SK-N-SH treated with all-trans-retinoic acid at 6 μM for 48 hours (cell line): Measurements from ENCODE around the gene FTCD.

ENCODE experiments used
- ISL1 ChIP-seq: fragments of 250-450 bp; sonication (Bioruptor Pico); IDR thresholded peaks from 2 replicates; pipeline ENCODE4 v2.1.2; 2022; ENCODE audit warnings: mild to moderate bottlenecking, moderate library complexity
- RARB ChIP-seq: fragments of 250-450 bp; sonication (Bioruptor Pico); IDR thresholded peaks from 2 replicates; pipeline ENCODE4 v1.8.0; 2021; ENCODE audit warnings: mild to moderate bottlenecking, moderate library complexity
- ZNF565 ChIP-seq: fragments of 450-650 bp; formaldehyde crosslinking; conservative IDR thresholded peaks from 2 replicates; pipeline ENCODE4 v1.5.0; 2020; ENCODE audit warnings: low read depth, mild to moderate bottlenecking, moderate library complexity
- TF ChIP-seq, protein P1 (sequence below): fragments of 250-450 bp; sonication (Bioruptor Pico); IDR thresholded peaks from 2 replicates; pipeline ENCODE4 v1.5.0; 2020; ENCODE audit warnings: mild to moderate bottlenecking, moderate library complexity
- TF ChIP-seq, protein P2 (sequence below): fragments of 250-450 bp; sonication (Bioruptor Pico); IDR thresholded peaks from 2 replicates; pipeline ENCODE4 v1.5.1; 2021; ENCODE audit warnings: mild to moderate bottlenecking, moderate library complexity

DNA sequence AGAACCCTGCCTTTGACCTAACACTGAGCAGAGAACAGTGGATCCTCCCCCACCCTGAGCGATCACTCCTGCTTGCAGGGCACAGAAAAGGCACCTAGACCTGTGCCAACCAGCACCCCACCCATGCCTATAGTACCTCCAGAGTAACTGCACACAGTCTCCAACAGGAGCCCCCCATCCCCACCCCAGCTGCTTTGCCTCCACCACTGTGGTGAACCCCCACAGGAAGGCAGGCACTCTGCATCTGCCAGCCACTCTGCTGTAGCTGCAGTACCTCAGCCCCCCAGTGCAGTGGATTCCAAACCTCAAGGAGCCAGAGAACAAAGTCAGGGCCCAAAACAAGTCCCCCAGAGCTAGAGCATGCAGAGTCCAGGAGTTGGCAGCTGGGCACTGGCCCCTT lies 18.2 kb upstream of the FTCD start:
- TF ChIP-seq RARB (CRISPR knock-in tag) (no peak), ISL1 (no peak), ZNF565 (CRISPR knock-in tag) (no peak)
- TF ChIP-seq, protein P1, sequence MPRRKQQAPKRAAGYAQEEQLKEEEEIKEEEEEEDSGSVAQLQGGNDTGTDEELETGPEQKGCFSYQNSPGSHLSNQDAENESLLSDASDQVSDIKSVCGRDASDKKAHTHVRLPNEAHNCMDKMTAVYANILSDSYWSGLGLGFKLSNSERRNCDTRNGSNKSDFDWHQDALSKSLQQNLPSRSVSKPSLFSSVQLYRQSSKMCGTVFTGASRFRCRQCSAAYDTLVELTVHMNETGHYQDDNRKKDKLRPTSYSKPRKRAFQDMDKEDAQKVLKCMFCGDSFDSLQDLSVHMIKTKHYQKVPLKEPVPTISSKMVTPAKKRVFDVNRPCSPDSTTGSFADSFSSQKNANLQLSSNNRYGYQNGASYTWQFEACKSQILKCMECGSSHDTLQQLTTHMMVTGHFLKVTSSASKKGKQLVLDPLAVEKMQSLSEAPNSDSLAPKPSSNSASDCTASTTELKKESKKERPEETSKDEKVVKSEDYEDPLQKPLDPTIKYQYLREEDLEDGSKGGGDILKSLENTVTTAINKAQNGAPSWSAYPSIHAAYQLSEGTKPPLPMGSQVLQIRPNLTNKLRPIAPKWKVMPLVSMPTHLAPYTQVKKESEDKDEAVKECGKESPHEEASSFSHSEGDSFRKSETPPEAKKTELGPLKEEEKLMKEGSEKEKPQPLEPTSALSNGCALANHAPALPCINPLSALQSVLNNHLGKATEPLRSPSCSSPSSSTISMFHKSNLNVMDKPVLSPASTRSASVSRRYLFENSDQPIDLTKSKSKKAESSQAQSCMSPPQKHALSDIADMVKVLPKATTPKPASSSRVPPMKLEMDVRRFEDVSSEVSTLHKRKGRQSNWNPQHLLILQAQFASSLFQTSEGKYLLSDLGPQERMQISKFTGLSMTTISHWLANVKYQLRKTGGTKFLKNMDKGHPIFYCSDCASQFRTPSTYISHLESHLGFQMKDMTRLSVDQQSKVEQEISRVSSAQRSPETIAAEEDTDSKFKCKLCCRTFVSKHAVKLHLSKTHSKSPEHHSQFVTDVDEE (CRISPR knock-in tag) = no peak
- TF ChIP-seq, protein P2, sequence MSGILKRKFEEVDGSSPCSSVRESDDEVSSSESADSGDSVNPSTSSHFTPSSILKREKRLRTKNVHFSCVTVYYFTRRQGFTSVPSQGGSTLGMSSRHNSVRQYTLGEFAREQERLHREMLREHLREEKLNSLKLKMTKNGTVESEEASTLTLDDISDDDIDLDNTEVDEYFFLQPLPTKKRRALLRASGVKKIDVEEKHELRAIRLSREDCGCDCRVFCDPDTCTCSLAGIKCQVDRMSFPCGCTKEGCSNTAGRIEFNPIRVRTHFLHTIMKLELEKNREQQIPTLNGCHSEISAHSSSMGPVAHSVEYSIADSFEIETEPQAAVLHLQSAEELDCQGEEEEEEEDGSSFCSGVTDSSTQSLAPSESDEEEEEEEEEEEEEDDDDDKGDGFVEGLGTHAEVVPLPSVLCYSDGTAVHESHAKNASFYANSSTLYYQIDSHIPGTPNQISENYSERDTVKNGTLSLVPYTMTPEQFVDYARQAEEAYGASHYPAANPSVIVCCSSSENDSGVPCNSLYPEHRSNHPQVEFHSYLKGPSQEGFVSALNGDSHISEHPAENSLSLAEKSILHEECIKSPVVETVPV (CRISPR knock-in tag) = no peak
